MM.1S (cell line): Measurements from ENCODE around the gene EFEMP2.

Source experiments
- EZH2 ChIP-seq: fragments of 300-600 bp; sonication (generic); optimal IDR thresholded peaks from 2 replicates; pipeline ENCODE3; 2017; ENCODE audit warnings: low read depth, mild to moderate bottlenecking, antibody characterized with exemption, low read length, mixed read lengths
- TF ChIP-seq, protein P1 (sequence below): fragments of 300-600 bp; sonication (generic); IDR thresholded peaks from 2 replicates; pipeline ENCODE4 v1.5.1; 2016; ENCODE audit warnings: antibody characterized with exemption, low read length, mixed read lengths

DNA sequence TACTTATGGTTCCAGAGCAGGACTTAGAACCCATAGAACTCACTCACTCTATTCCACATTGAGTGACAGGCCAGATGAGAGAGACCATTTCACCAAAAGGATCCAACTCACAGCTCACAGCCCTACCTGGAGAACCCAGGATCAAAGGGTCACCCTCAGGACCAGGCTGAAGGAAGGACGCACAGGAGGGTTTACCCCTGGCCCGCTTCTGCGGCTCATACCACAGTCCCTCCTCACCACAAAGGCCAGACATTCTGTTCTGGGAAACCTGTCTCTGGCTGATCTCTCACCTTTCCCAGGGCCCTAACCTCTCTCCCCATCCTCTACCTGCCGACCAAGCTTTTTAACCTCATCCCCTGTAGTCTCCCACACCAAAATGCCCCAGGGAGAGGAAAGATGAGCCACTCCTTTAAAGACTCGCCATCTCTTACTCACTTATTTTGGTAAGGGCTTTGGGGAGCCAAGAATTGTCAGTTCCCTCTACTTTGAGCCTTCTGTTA lies 22.9 kb upstream of the EFEMP2 start:
- TF ChIP-seq, protein P1, sequence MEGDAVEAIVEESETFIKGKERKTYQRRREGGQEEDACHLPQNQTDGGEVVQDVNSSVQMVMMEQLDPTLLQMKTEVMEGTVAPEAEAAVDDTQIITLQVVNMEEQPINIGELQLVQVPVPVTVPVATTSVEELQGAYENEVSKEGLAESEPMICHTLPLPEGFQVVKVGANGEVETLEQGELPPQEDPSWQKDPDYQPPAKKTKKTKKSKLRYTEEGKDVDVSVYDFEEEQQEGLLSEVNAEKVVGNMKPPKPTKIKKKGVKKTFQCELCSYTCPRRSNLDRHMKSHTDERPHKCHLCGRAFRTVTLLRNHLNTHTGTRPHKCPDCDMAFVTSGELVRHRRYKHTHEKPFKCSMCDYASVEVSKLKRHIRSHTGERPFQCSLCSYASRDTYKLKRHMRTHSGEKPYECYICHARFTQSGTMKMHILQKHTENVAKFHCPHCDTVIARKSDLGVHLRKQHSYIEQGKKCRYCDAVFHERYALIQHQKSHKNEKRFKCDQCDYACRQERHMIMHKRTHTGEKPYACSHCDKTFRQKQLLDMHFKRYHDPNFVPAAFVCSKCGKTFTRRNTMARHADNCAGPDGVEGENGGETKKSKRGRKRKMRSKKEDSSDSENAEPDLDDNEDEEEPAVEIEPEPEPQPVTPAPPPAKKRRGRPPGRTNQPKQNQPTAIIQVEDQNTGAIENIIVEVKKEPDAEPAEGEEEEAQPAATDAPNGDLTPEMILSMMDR: no peak
- TF ChIP-seq EZH2: no peak
